ENCODE data around the gene AKNAD1. TPM values are rescaled to one million over a fixed set of nuclear protein-coding genes. Genes with fewer than 3 reads are reported as not detected.

Gene AKNAD1
- total RNA-seq, 1 donor from 2014 or later = not detected

DNA sequence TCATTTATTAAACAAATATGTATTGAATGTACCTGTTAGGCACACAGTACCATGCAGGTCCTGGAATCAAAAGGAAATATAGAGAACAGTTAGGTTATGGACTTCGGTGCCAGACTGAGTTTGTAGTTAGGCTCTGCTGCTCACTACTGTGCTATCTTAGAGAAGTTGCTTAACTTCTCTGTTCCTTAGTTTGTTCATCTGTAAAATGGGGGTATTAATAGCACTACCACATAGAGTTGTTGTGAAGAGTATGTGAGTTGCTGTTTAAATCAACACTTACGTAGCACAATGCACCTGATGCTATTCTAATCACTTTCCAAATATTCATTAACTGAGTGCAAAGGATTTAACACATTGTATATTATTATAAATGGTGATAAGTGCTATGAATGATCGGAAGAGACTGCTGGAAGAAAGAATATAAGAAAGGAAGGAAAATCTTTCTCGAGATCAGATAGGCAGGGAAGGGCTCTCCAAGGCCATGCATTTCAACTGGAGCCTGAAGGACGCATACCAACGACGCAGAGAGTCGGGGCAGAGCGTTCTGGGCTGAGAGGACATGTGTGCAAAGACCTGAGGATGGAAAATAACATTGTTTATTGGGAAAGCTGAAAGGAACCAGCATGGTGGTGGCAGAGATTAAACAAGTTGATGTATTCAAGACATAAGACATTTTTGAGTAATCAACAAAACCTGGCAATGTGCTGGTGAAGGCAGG is 3.5 kb upstream of the AKNAD1 start:
- Mint-ChIP-seq H3K27ac (no peak overlapping the region), H3K4me1 (ENCODE audit: low read depth) (peaks cover 14% of the 10 kb centered on the region), H3K27me3 (ENCODE audit: low read depth) (peaks cover 20% of the 10 kb centered on the region)

DNA sequence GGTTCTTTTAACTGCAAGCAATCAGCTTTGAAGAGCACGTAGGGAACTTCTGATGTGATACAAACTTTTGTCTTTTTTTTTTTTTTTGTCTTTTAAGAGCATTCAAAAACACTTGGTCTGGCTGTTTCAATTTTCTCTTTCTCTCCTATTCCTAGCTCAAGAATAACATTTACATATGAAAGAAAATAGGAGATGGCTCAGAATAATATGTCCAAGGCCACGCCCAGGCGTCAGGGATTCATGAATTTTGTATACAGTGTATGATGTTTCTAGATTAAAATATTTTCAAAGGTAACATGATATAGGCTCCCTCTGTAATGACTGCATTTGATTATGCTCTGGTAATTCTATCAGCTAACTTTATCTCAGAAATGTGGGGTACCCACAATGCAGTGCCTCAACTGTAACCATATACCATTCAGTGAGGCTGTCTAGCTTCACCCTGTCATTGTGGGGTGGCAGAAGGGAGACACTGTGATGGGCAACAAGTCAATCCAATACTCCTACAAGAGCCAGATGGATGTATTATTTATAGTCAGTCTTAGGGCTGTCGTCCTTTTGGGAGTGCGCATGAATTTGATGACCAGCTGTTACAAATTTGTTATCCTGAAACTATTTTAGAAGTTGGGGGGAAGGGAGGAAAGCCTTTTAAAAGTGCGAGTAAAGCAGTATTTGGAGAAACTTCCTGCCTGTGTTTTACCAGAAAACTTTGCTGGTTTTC is 1.5 kb upstream of the AKNAD1 start:
- Mint-ChIP-seq H3K4me1 (ENCODE audit: low read depth) (peaks cover 12% of the 10 kb centered on the region), H3K36me3 (ENCODE audit: low read depth) (no peaks in the 10 kb centered on the region), H3K9me3 (no peaks in the 10 kb centered on the region), H3K27ac (no peak overlapping the region), H3K27me3 (ENCODE audit: low read depth) (peaks cover 26% of the 10 kb centered on the region), H3K4me3 (ENCODE audit: low read depth) (no peak overlapping the region)
- intact Hi-C loops (cut with micrococcal nuclease) = no loop called here
- DNase-seq (ENCODE audit: low spot score) = no peak

More for the DNA sequence above, 3.5 kb upstream of the AKNAD1 start:
- Mint-ChIP-seq H3K9me3 (no peaks in the 10 kb centered on the region), H3K4me3 (ENCODE audit: low read depth) (no peak overlapping the region), H3K36me3 (ENCODE audit: low read depth) (no peaks in the 10 kb centered on the region)
- intact Hi-C loops (cut with micrococcal nuclease) = no loop called here
- DNase-seq (ENCODE audit: low spot score) = no peak

DNA sequence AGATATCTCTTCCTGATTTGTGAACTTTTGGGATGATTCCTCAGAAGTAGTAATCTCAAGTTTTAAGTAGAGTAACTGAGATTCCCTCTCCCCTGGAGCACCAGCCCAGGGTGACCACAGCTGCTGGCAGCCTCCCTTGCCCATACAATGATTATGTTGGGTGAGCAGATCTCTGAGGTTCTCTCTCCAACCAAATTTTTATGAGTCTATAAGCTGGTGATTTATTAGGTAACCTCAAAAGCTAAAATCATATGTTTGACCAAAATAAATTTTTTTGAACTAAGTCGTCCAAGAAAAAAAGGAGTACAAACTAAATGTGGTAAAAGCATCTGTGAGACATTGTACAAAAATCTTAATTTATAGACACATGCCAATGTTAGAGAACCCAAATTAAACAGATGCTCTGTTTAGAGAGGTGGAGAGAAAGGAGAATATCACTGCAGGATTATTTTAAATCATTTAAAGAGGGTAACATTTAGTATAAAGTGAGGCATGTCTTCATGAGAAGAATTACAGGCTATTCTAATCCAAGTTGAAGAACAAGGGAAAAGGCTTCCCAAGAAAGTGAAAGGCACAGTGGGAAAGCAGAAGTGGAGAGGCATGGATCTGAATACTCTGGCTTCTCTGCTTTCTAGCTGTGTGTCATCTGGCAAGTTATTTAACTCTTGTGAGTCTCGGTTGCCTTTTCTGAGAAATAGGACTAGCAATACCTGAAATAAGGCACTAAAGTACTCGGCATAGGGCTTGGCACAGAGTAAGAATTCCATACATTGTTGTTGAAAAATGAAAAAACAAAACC is 2.5 kb downstream of the AKNAD1 start:
- H3K36me3 Mint-ChIP-seq (ENCODE audit: low read depth) = no peaks in the 10 kb centered on the region
- no peaks in the 10 kb centered on the region for H3K9me3 Mint-ChIP-seq
- no peak for DNase-seq (ENCODE audit: low spot score)
- H3K27me3 Mint-ChIP-seq (ENCODE audit: low read depth) = peaks cover 25% of the 10 kb centered on the region
- H3K4me1 Mint-ChIP-seq (ENCODE audit: low read depth) = peaks cover 23% of the 10 kb centered on the region
- no peak overlapping the region for H3K27ac Mint-ChIP-seq
- intact Hi-C loops (cut with micrococcal nuclease) = no loop called here
- H3K4me3 Mint-ChIP-seq (ENCODE audit: low read depth) = no peak overlapping the region

DNA sequence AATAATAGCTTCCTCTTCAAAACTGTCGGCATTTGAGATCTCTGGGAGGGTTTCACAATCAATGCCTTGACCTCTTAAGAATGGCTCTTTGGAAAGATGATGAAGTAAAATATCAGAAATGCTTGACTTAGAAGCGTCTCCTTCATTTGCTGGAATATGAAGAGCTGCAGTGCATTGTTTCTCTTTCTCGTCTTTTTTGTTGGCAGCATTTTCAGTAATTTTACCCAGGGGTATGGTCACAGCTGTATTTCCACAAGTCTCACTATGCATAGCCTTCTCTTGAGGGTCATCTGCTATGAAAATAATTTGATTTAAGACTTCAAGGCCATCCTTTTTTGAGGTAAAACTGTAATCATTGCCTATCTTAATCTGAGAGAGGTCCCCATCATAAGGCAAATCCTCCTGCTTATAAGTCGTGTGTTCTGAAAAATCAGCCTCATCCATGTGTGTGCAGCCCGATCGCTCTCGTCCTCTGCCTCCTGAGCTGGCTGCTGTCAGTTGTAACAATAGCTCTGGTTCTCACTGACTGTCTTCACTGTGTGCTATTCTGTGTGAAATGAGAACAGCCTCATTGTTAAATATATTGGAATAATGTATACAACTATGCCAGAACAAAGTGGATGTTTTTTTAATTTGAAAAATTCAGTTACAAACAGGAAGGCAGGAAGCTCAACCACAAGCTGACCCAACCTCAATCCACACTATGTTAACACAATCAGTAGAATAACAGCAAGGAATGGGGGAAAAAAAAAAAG is 4.5 kb downstream of the AKNAD1 start:
- no peak for DNase-seq (ENCODE audit: low spot score)
- Mint-ChIP-seq H3K27ac (no peak overlapping the region), H3K36me3 (ENCODE audit: low read depth) (no peaks in the 10 kb centered on the region), H3K9me3 (no peaks in the 10 kb centered on the region), H3K4me3 (ENCODE audit: low read depth) (peak overlapping the region; percentile 4), H3K27me3 (ENCODE audit: low read depth) (peaks cover 22% of the 10 kb centered on the region), H3K4me1 (ENCODE audit: low read depth) (peaks cover 15% of the 10 kb centered on the region)
- intact Hi-C loops (cut with micrococcal nuclease) = no loop called here

DNA sequence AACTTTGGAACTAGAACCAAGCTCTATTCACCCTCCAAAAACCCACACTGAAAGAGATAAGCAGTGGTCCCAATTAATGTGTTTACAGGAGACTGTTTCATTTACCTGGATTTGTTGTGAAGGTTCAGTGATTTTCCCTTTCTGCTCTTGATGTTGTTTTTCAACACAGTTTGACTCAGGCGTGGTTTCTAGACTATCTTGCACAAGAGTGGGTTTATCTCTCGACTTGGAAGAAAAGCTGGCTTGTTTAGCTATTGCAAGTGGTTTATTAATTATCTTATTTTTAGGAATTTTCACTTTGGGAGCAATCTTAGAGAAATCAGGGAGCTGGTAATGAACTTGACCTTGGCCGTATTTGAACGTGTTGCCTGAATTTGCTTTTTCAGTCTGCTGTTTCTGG is 5.3 kb downstream of the AKNAD1 start:
- H3K4me1 Mint-ChIP-seq (ENCODE audit: low read depth) = peaks cover 15% of the 10 kb centered on the region
- H3K27ac Mint-ChIP-seq = no peak overlapping the region
- no peak for DNase-seq (ENCODE audit: low spot score)
- no peaks in the 10 kb centered on the region for H3K9me3 Mint-ChIP-seq
- intact Hi-C loops (cut with micrococcal nuclease) = no loop called here
- H3K27me3 Mint-ChIP-seq (ENCODE audit: low read depth) = peaks cover 21% of the 10 kb centered on the region
- H3K4me3 Mint-ChIP-seq (ENCODE audit: low read depth) = no peak overlapping the region
- H3K36me3 Mint-ChIP-seq (ENCODE audit: low read depth) = no peaks in the 10 kb centered on the region

DNA sequence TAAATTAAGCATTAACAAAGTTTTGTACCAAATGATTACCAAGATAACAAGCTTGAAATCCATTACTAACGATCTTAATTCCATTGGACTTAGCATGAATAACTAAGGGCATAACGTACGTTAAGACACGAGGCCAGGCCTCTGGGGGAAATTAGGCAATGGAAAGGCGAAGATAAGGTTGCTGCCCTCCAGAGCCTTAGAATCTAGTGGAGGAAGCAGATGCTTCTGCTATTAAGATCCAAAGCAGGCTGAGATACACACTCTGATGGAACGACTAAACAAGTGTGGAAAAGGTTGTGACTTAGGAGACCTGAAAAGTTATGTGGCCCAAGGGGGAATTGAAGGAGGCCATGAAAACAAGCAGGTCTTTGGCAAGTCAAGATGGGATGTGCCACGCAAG is 6.0 kb downstream of the AKNAD1 start:
- no peak for DNase-seq (ENCODE audit: low spot score)
- Mint-ChIP-seq H3K9me3 (no peaks in the 10 kb centered on the region), H3K4me1 (ENCODE audit: low read depth) (peaks cover 14% of the 10 kb centered on the region), H3K4me3 (ENCODE audit: low read depth) (no peak overlapping the region), H3K36me3 (ENCODE audit: low read depth) (no peaks in the 10 kb centered on the region), H3K27me3 (ENCODE audit: low read depth) (peaks cover 22% of the 10 kb centered on the region), H3K27ac (no peak overlapping the region)
- intact Hi-C loops (cut with micrococcal nuclease) = no loop called here

DNA sequence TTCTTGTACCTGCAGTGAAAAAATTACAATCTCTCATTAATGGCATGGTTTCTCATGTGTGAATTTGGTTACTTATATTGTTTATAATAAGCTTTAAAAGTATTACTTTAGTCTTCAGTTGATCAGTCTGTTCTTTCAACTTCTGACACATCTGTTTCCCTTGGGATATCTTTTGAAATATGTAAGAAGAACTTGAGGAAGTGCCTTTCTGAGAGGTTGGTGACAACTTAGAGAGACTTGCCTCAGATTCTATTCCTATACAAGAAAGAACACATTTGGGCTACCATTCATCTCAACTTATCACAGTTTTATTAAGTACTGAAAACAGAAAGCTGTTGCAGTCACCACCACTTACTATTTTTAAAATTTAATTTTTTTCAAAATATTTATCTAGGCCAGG is 8.1 kb downstream of the AKNAD1 start:
- Mint-ChIP-seq H3K4me1 (ENCODE audit: low read depth) (peaks cover 14% of the 10 kb centered on the region), H3K4me3 (ENCODE audit: low read depth) (no peak overlapping the region), H3K27me3 (ENCODE audit: low read depth) (peaks cover 16% of the 10 kb centered on the region), H3K36me3 (ENCODE audit: low read depth) (no peaks in the 10 kb centered on the region), H3K27ac (no peak overlapping the region), H3K9me3 (no peaks in the 10 kb centered on the region)
- no peak for DNase-seq (ENCODE audit: low spot score)
- intact Hi-C loops (cut with micrococcal nuclease) = no loop called here

DNA sequence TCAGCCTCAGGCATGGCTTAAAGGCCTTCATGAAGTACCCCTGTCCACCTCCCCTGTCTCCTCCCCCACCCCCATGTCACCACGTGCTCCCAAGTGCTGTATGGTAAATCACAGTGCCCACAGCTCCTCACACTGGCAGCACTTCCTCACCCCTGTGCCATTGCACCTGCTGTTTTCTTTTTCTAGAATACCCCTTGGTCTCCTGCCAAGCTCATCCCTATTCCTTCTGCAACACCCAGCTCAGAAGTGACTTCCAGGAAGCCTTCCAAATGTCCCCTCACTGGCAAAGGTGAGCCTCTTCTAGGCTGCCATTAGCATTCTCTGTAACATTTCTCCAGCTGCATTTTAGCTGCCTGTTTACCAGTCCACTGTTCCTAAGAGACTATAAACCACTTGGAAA is 9.4 kb downstream of the AKNAD1 start:
- peaks cover 11% of the 10 kb centered on the region for H3K4me1 Mint-ChIP-seq (ENCODE audit: low read depth)
- no peaks in the 10 kb centered on the region for H3K9me3 Mint-ChIP-seq
- H3K4me3 Mint-ChIP-seq (ENCODE audit: low read depth) = no peak overlapping the region
- peaks cover 16% of the 10 kb centered on the region for H3K27me3 Mint-ChIP-seq (ENCODE audit: low read depth)
- DNase-seq (ENCODE audit: low spot score) = no peak
- intact Hi-C loops (cut with micrococcal nuclease) = no loop called here
- no peaks in the 10 kb centered on the region for H3K36me3 Mint-ChIP-seq (ENCODE audit: low read depth)
- no peak overlapping the region for H3K27ac Mint-ChIP-seq

DNA sequence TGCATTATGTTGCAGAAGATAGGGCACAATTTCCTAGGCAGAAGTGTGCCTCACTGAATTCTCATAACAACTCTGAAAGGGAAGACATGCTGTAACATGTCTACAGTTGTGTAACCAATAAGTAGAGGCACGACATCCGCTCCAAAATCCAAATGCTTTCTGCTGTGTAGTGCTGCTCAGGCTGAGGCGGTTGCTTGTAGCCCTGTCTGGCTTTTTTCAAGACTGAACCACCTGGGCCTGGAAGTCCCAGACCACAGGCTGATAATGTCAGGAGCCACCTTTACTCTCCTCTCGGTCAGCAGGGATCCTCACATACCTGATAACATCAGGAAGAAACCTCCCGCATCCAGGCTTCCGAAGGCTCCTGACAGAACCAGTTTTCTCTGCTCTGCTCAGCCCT is 10.9 kb downstream of the AKNAD1 start:
- peaks cover 24% of the 10 kb centered on the region for H3K27me3 Mint-ChIP-seq (ENCODE audit: low read depth)
- no peaks in the 10 kb centered on the region for H3K9me3 Mint-ChIP-seq
- H3K4me3 Mint-ChIP-seq (ENCODE audit: low read depth) = no peak overlapping the region
- no peak overlapping the region for H3K27ac Mint-ChIP-seq
- intact Hi-C loops (cut with micrococcal nuclease) = no loop called here
- no peak for DNase-seq (ENCODE audit: low spot score)
- no peaks in the 10 kb centered on the region for H3K4me1 Mint-ChIP-seq (ENCODE audit: low read depth)
- H3K36me3 Mint-ChIP-seq (ENCODE audit: low read depth) = no peaks in the 10 kb centered on the region

DNA sequence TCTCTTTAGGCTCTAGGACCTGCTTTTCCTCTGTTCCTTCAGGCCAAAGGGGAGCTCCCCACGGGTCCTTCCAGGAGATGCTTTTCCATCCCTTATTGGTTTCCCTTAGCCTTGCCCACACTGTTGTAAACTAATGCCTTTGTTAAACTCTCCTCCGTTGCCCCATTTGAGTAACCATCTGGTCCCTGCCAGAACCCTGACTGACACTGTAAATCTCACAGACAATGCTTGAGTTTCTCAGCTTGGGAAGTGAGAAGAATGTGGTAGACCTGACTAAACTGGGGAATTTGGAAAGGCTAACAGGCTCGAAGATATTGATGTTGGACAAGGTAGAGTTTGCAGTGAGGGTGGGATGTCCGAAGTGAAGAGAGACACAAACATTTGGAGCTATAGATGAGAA is 11.4 kb downstream of the AKNAD1 start:
- Mint-ChIP-seq H3K27ac (no peak overlapping the region), H3K4me1 (ENCODE audit: low read depth) (no peaks in the 10 kb centered on the region), H3K27me3 (ENCODE audit: low read depth) (peaks cover 24% of the 10 kb centered on the region), H3K36me3 (ENCODE audit: low read depth) (no peaks in the 10 kb centered on the region), H3K9me3 (no peaks in the 10 kb centered on the region), H3K4me3 (ENCODE audit: low read depth) (no peak overlapping the region)
- intact Hi-C loops (cut with micrococcal nuclease) = no loop called here
- no peak for DNase-seq (ENCODE audit: low spot score)

DNA sequence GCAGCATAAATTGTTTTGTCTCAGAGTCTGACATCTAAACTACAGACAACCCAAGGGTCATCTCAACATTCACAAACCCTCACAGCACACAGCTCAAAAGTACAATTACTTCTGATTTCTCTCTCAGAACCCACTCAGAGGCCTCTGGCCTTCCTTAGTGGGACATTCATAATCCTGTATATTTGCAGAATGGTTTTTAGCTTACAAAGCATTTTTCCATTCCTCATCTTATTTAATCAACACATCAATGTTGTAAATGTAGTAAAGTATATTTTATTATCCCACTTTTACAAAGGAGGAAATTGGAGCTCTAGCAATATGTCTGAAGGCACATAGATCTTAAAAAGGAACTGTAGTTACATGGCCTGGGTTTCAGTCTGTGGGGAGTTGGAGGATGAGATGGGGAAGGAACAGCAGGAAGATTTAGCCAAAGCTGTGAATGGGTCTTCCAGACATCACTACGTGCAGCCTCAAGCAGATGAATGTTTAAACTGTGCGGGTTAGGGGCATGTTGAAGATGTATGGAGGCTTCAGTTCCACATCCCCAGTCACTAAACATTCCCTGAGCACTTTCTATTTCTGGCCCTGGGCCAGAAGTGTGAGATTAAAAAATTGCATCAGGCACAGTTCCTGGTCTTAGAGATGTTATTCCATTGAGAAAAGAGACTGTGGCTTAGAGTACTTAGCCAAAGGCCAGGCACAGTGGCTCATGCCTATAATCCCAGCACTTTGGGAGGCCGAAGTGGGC is 13.3 kb downstream of the AKNAD1 start:
- intact Hi-C loops (cut with micrococcal nuclease) = no loop called here
- Mint-ChIP-seq H3K36me3 (ENCODE audit: low read depth) (no peaks in the 10 kb centered on the region), H3K9me3 (no peaks in the 10 kb centered on the region), H3K27me3 (ENCODE audit: low read depth) (peaks cover 24% of the 10 kb centered on the region), H3K27ac (no peak overlapping the region), H3K4me3 (ENCODE audit: low read depth) (no peak overlapping the region), H3K4me1 (ENCODE audit: low read depth) (no peaks in the 10 kb centered on the region)
- no peak for DNase-seq (ENCODE audit: low spot score)

Data from activated T-helper 2 cell treated with anti-CD3 and anti-CD28 coated beads, Interferon-gamma antibody, Interleukin-2, Interleukin-4, amounts not matched to agents 10 μg/mL and 5 μg/mL and 100 μg/mL, durations not matched to agents 14 hours and 24 hours and 36 hours (primary cell).